ENCODE data around the gene ASB3. TPM values are rescaled to one million over a fixed set of nuclear protein-coding genes. Genes with fewer than 3 reads are reported as not detected.

Gene ASB3
- total RNA-seq, 1 experiment from 2014 or later = 23.1 TPM

DNA sequence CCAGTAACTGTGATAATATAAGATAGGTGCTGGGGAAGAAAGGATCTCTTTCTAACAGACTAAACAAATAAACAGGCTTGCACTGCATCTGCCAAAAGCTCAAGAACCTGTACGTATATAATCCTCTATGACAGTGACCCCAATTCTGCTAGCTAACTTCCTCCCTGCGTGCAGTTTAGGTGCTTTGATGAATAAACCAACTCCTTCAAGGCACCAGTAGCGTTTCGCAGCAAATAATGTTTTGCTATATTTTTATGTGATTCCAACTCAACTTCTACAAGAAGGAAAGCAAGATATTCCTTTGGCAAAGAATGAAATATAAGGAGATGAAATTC lies 154.7 kb downstream of the ASB3 start:
- no peak overlapping the region for H3K23ac ChIP-seq (ENCODE audit: insufficient read length, low read depth, low read length)
- no peak overlapping the region for H2BK12ac ChIP-seq (ENCODE audit: insufficient read length, low read depth, low read length)
- H3K27ac ChIP-seq (ENCODE audit: insufficient read length, low read depth, low read length) = no peak overlapping the region
- H3K56ac ChIP-seq (ENCODE audit: insufficient read length, low read depth, low read length) = no peak overlapping the region
- no peaks in the 10 kb centered on the region for H3K27me3 ChIP-seq (ENCODE audit: insufficient read depth, low read length)
- H4K20me1 ChIP-seq (ENCODE audit: control insufficient read depth, insufficient read depth, insufficient read length) = no peaks in the 10 kb centered on the region
- DNase-seq = no peak
- no peak overlapping the region for H4K5ac ChIP-seq (ENCODE audit: insufficient read length, low read depth, low read length)
- H2AK5ac ChIP-seq (ENCODE audit: insufficient read length, low read length) = no peak overlapping the region
- no peak overlapping the region for H4K8ac ChIP-seq (replicated peaks; ENCODE audit: insufficient read length, low read depth, low read length)
- TF ChIP-seq, protein P1, sequence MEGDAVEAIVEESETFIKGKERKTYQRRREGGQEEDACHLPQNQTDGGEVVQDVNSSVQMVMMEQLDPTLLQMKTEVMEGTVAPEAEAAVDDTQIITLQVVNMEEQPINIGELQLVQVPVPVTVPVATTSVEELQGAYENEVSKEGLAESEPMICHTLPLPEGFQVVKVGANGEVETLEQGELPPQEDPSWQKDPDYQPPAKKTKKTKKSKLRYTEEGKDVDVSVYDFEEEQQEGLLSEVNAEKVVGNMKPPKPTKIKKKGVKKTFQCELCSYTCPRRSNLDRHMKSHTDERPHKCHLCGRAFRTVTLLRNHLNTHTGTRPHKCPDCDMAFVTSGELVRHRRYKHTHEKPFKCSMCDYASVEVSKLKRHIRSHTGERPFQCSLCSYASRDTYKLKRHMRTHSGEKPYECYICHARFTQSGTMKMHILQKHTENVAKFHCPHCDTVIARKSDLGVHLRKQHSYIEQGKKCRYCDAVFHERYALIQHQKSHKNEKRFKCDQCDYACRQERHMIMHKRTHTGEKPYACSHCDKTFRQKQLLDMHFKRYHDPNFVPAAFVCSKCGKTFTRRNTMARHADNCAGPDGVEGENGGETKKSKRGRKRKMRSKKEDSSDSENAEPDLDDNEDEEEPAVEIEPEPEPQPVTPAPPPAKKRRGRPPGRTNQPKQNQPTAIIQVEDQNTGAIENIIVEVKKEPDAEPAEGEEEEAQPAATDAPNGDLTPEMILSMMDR (conservative IDR thresholded peaks at IDR 0.05) = no peak
- H3K4me3 Mint-ChIP-seq = no peak overlapping the region
- H3K4ac ChIP-seq (ENCODE audit: low read depth, low read length) = no peak overlapping the region
- no peaks in the 10 kb centered on the region for H3K9me3 ChIP-seq (ENCODE audit: control insufficient read depth, low read depth, low read length)
- H3K4me1 ChIP-seq (ENCODE audit: insufficient read depth, low read length) = no peaks in the 10 kb centered on the region
- no peaks in the 10 kb centered on the region for H3K27me3 Mint-ChIP-seq (ENCODE audit: low read depth)
- no peaks in the 10 kb centered on the region for H3K79me1 ChIP-seq (ENCODE audit: insufficient read depth, low read depth, low read length, poor library complexity, severe bottlenecking)
- H3K23me2 ChIP-seq (ENCODE audit: insufficient read length, low read depth, low read length, poor library complexity, severe bottlenecking) = no peaks in the 10 kb centered on the region
- H3T11ph ChIP-seq (ENCODE audit: low read length) = no peak overlapping the region
- no peak overlapping the region for H3K14ac ChIP-seq (ENCODE audit: insufficient read depth, low read length)
- H2BK20ac ChIP-seq (ENCODE audit: low read depth, low read length, poor library complexity, severe bottlenecking) = no peak overlapping the region
- no peak overlapping the region for H3K18ac ChIP-seq (ENCODE audit: insufficient read length, low read depth, low read length)
- no peak overlapping the region for H4K91ac ChIP-seq (ENCODE audit: insufficient read length, low read depth, low read length)
- no peaks in the 10 kb centered on the region for H3K9me3 Mint-ChIP-seq
- no peak overlapping the region for H2BK120ac ChIP-seq (ENCODE audit: low read depth, low read length, poor library complexity, severe bottlenecking)
- H2BK5ac ChIP-seq (ENCODE audit: insufficient read length, low read length) = no peak overlapping the region
- no peak overlapping the region for H3K4me2 ChIP-seq (ENCODE audit: insufficient read depth, insufficient read length, low read length)
- H3K36me3 Mint-ChIP-seq (ENCODE audit: insufficient read depth in 1 of 3, low read depth in 3 of 3) = no peaks in the 10 kb centered on the region
- H3K4me1 Mint-ChIP-seq = peaks cover 7 to 10% of the 10 kb centered on the region in 2 experiments
- no CpG with 5 or more reads among the region's 4 CpGs for WGBS (ENCODE audit: extremely low coverage, insufficient read length, low lambda C conversion rate)
- H2AFZ ChIP-seq (ENCODE audit: low read length) = no peak overlapping the region
- no peak overlapping the region for H3K27ac Mint-ChIP-seq
- H2BK15ac ChIP-seq (ENCODE audit: low read depth, low read length) = no peak overlapping the region
- H3K9ac ChIP-seq (ENCODE audit: extremely low read depth, insufficient read length, low read length) = no peak overlapping the region
- H3K79me2 ChIP-seq (ENCODE audit: insufficient read depth, low read length) = no peaks in the 10 kb centered on the region

Data from H9 (cell line).